ENCODE data around the gene MTRF1. TPM values are rescaled to one million over a fixed set of nuclear protein-coding genes. Genes with fewer than 3 reads are reported as not detected.

MTRF1 gene
- total and polyA plus RNA-seq, 9 donors, result 8.6 to 13.2 (median 10.1) TPM

- H3K9me3 ChIP-seq (replicated peaks; ENCODE audit: control insufficient read depth, low read depth, low read length), result no peaks in the 10 kb centered on the region
- H3K4me3 ChIP-seq (ENCODE audit: low read length), result no peak overlapping the region
- WGBS (ENCODE audit: insufficient coverage), result no CpG with 5 or more reads among the region's 1 CpG
- no peak for DNase-seq
- no peaks in the 10 kb centered on the region for H3K27me3 ChIP-seq (ENCODE audit: control insufficient read depth, insufficient read depth, low read length)
- H3K27ac ChIP-seq (ENCODE audit: low read length), result no peak overlapping the region
- H3K4me1 ChIP-seq (ENCODE audit: control insufficient read depth, insufficient read depth, low read length), result no peaks in the 10 kb centered on the region
- H3K36me3 ChIP-seq (ENCODE audit: control insufficient read depth, insufficient read depth, low read length), result peaks cover 13% of the 10 kb centered on the region
Observed at GRCh38 chr13:41254902-41255301, 8.5 kb downstream of the MTRF1 start.

DNA sequence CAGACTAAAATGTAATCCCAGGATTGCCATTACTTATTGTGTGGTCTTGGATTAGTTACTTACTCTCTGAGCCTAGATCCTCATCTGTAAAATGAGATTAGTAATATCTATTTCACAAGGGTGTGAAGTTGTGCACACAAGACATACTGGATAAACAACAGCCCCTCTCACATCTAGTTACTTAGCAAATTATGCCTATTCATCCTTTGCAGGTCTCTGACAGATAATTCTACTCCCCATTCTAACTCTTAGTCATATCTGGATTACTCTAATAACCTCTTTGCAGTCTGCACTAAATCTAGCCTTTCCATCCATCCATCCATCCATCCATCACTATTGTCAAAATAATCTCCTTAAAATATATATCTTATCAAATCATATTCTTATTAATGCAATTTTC is 12.4 kb downstream of the MTRF1 start:
- H3K4me1 ChIP-seq (ENCODE audit: control insufficient read depth, insufficient read depth, low read length), result peaks cover 7% of the 10 kb centered on the region
- no peaks in the 10 kb centered on the region for H3K27me3 ChIP-seq (ENCODE audit: control insufficient read depth, insufficient read depth, low read length)
- peaks cover 4% of the 10 kb centered on the region for H3K36me3 ChIP-seq (ENCODE audit: control insufficient read depth, insufficient read depth, low read length)

DNA sequence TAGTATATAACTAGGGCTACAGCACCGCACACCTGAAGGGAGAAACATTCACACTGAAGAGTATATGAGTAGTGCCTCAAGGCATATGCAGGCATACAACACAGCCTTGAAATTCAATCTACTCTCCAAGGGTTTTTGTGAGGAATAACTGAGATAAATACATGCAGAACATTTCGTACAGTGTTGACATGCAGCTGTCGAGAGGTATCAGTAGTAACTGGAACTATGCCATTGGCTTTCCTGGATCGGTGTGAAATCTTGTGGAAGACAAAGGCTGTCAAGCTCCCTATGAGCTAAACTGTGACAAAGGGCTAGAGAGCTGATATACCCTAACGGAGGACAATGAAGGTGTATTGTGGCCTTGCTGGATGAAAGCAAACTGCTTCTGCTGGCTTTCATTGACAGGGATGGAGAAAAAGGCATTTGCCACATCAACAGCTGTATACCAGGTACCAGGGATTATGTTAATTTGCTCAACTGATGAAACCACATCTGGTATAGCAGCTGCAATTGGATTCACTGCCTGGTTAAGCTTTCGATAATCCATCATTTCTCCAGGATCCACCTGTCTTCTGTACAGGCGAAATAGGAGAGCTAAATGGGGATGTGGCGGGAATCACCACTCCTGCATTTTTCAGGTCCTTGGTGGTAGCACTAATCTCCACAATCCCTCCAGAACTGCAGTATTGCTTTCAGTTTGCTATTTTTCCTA is 16.3 kb downstream of the MTRF1 start:
- peaks cover 10% of the 10 kb centered on the region for H3K4me1 ChIP-seq (ENCODE audit: control insufficient read depth, insufficient read depth, low read length)
- H3K27ac ChIP-seq (ENCODE audit: low read length), result no peak overlapping the region
- H3K27me3 ChIP-seq (ENCODE audit: control insufficient read depth, insufficient read depth, low read length), result no peaks in the 10 kb centered on the region
- H3K4me3 ChIP-seq (ENCODE audit: low read length), result no peak overlapping the region
- no peaks in the 10 kb centered on the region for H3K9me3 ChIP-seq (replicated peaks; ENCODE audit: control insufficient read depth, low read depth, low read length)
- DNase-seq, result no peak
- 54% methylated on average over 4 of the region's 8 CpGs for WGBS (ENCODE audit: insufficient coverage)
- peaks cover 3% of the 10 kb centered on the region for H3K36me3 ChIP-seq (ENCODE audit: control insufficient read depth, insufficient read depth, low read length)

More for the DNA sequence above, 12.4 kb downstream of the MTRF1 start:
- H3K27ac ChIP-seq (ENCODE audit: low read length), result no peak overlapping the region
- no peak for DNase-seq
- no peaks in the 10 kb centered on the region for H3K9me3 ChIP-seq (replicated peaks; ENCODE audit: control insufficient read depth, low read depth, low read length)
- no peak overlapping the region for H3K4me3 ChIP-seq (ENCODE audit: low read length)

DNA sequence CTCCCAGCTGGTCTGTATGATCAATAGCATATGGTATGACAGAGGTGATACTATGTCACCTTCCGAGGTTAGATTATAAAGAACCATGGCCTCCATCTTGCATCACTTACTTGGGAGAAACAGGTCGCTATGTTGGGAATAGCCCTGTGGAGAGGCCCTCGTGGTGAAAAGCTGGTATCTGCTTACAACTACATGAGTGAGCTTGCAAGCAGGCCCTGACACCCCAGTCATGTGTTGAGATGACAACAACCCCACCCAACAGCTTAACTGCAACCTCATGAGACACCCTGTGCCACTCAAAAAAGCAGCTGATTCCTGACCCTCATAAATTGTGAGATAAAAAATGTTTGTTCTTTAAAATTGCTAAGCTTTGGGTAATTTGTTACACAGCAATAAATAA is 18.8 kb downstream of the MTRF1 start:
- WGBS (ENCODE audit: insufficient coverage), result no CpG with 5 or more reads among the region's 3 CpGs
- H3K36me3 ChIP-seq (ENCODE audit: control insufficient read depth, insufficient read depth, low read length), result peaks cover 5% of the 10 kb centered on the region
- H3K9me3 ChIP-seq (replicated peaks; ENCODE audit: control insufficient read depth, low read depth, low read length), result no peaks in the 10 kb centered on the region
- no peak overlapping the region for H3K4me3 ChIP-seq (ENCODE audit: low read length)
- H3K27me3 ChIP-seq (ENCODE audit: control insufficient read depth, insufficient read depth, low read length), result no peaks in the 10 kb centered on the region
- DNase-seq, result no peak
- peaks cover 10% of the 10 kb centered on the region for H3K4me1 ChIP-seq (ENCODE audit: control insufficient read depth, insufficient read depth, low read length)
- no peak overlapping the region for H3K27ac ChIP-seq (ENCODE audit: low read length)

DNA sequence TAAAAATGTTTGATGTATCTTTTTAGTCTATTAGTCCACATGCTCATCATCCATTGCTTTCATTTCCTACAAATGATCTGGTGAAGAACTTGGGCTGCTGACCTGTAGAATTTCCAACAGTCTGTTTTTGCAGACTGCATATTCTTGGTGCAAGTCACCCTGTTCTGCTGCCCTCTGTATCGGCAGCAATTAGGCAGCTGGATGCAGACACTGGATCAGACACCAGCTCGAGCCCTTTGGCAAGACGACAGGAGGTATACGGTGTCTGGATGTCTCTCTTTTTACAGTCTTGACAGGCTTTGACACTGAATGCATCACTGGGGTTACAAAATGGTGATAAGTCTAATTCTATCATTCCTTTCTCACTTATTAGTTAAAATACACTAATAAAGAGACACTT is 21.8 kb downstream of the MTRF1 start:
- WGBS (ENCODE audit: insufficient coverage), result 88% methylated on average over 4 of the region's 4 CpGs
- DNase-seq, result no peak
- Histone ChIP-seq H3K4me1 (ENCODE audit: control insufficient read depth, insufficient read depth, low read length) (peaks cover 4% of the 10 kb centered on the region), H3K27ac (ENCODE audit: low read length) (no peak overlapping the region), H3K27me3 (ENCODE audit: control insufficient read depth, insufficient read depth, low read length) (no peaks in the 10 kb centered on the region), H3K36me3 (ENCODE audit: control insufficient read depth, insufficient read depth, low read length) (peaks cover 6% of the 10 kb centered on the region), H3K4me3 (ENCODE audit: low read length) (no peak overlapping the region), H3K9me3 (replicated peaks; ENCODE audit: control insufficient read depth, low read depth, low read length) (no peaks in the 10 kb centered on the region)

DNA sequence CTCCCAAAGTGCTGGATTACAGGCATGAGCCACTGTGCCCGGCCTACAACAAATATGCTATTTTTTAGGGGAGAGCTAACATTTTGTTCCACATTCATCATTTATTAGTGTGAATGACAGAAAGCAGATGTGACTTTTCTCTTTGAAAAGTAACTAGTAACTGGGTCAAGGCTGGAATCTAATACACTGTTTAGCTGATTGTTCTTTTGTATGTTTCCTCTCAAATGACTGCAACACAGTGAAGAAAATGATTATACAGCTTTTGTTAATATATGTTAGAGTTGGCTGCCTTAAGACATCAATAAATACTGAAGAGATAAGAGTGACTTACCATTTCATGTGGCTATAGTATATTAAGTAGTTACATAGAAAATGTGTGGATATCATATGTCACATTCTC is 27.0 kb downstream of the MTRF1 start:
- H3K36me3 ChIP-seq (ENCODE audit: control insufficient read depth, insufficient read depth, low read length), result peaks cover 17% of the 10 kb centered on the region
- no peaks in the 10 kb centered on the region for H3K27me3 ChIP-seq (ENCODE audit: control insufficient read depth, insufficient read depth, low read length)
- WGBS (ENCODE audit: insufficient coverage), result no CpG with 5 or more reads among the region's 1 CpG
- H3K9me3 ChIP-seq (replicated peaks; ENCODE audit: control insufficient read depth, low read depth, low read length), result no peaks in the 10 kb centered on the region
- DNase-seq, result no peak
- no peaks in the 10 kb centered on the region for H3K4me1 ChIP-seq (ENCODE audit: control insufficient read depth, insufficient read depth, low read length)
- no peak overlapping the region for H3K4me3 ChIP-seq (ENCODE audit: low read length)
- H3K27ac ChIP-seq (ENCODE audit: low read length), result no peak overlapping the region

- no peak for DNase-seq
- no peaks in the 10 kb centered on the region for H3K4me1 ChIP-seq (ENCODE audit: control insufficient read depth, insufficient read depth, low read length)
- no peak overlapping the region for H3K4me3 ChIP-seq (ENCODE audit: low read length)
- no peaks in the 10 kb centered on the region for H3K27me3 ChIP-seq (ENCODE audit: control insufficient read depth, insufficient read depth, low read length)
- no peaks in the 10 kb centered on the region for H3K9me3 ChIP-seq (replicated peaks; ENCODE audit: control insufficient read depth, low read depth, low read length)
- peaks cover 20% of the 10 kb centered on the region for H3K36me3 ChIP-seq (ENCODE audit: control insufficient read depth, insufficient read depth, low read length)
- no CpG with 5 or more reads among the region's 4 CpGs for WGBS (ENCODE audit: insufficient coverage)
- H3K27ac ChIP-seq (ENCODE audit: low read length), result no peak overlapping the region
Observed at GRCh38 chr13:41232578-41233480, 30.5 kb downstream of the MTRF1 start.

GRCh38 chr13:41231786-41232185 is 31.6 kb downstream of the MTRF1 start:
- WGBS (ENCODE audit: insufficient coverage), result 86% methylated on average over 3 of the region's 3 CpGs
- Histone ChIP-seq H3K27ac (ENCODE audit: low read length) (no peak overlapping the region), H3K4me1 (ENCODE audit: control insufficient read depth, insufficient read depth, low read length) (no peaks in the 10 kb centered on the region), H3K27me3 (ENCODE audit: control insufficient read depth, insufficient read depth, low read length) (no peaks in the 10 kb centered on the region), H3K4me3 (ENCODE audit: low read length) (no peak overlapping the region), H3K36me3 (ENCODE audit: control insufficient read depth, insufficient read depth, low read length) (peaks cover 20% of the 10 kb centered on the region), H3K9me3 (replicated peaks; ENCODE audit: control insufficient read depth, low read depth, low read length) (no peaks in the 10 kb centered on the region)
- peak; percentile 7 for DNase-seq

GRCh38 chr13:41231025-41231677 is 32.2 kb downstream of the MTRF1 start:
- Histone ChIP-seq H3K36me3 (ENCODE audit: control insufficient read depth, insufficient read depth, low read length) (peaks cover 20% of the 10 kb centered on the region), H3K27ac (ENCODE audit: low read length) (no peak overlapping the region)
- WGBS (ENCODE audit: insufficient coverage), result no CpG with 5 or more reads among the region's 2 CpGs

GRCh38 chr13:41229356-41229755 is 34.0 kb downstream of the MTRF1 start:
- no peaks in the 10 kb centered on the region for H3K4me1 ChIP-seq (ENCODE audit: control insufficient read depth, insufficient read depth, low read length)
- H3K9me3 ChIP-seq (replicated peaks; ENCODE audit: control insufficient read depth, low read depth, low read length), result no peaks in the 10 kb centered on the region
- H3K27ac ChIP-seq (ENCODE audit: low read length), result no peak overlapping the region
- peaks cover 12% of the 10 kb centered on the region for H3K36me3 ChIP-seq (ENCODE audit: control insufficient read depth, insufficient read depth, low read length)
- H3K27me3 ChIP-seq (ENCODE audit: control insufficient read depth, insufficient read depth, low read length), result no peaks in the 10 kb centered on the region
- DNase-seq, result no peak
- no peak overlapping the region for H3K4me3 ChIP-seq (ENCODE audit: low read length)

More at GRCh38 chr13:41231025-41231677, 32.2 kb downstream of the MTRF1 start:
- Histone ChIP-seq H3K4me1 (ENCODE audit: control insufficient read depth, insufficient read depth, low read length) (no peaks in the 10 kb centered on the region), H3K27me3 (ENCODE audit: control insufficient read depth, insufficient read depth, low read length) (no peaks in the 10 kb centered on the region), H3K4me3 (ENCODE audit: low read length) (no peak overlapping the region), H3K9me3 (replicated peaks; ENCODE audit: control insufficient read depth, low read depth, low read length) (no peaks in the 10 kb centered on the region)
- no peak for DNase-seq

Measured in muscle of leg (tissue), 11 donors.